RWPE1 (cell line): Measurements from ENCODE around the gene GPAT3.

Experiments used
- CTCF ChIA-PET: fragments of 350-600 bp; sonication (Branson Sonifier 250); formaldehyde crosslinking; extraction: SDS; loops from one replicate; lab custom pipeline; 2021; lab: Yijun Ruan, JAX
- POLR2A ChIA-PET: fragments of 400-600 bp; formaldehyde crosslinking; extraction: SDS; loops from one replicate; lab custom pipeline; 2020; ENCODE audit warnings: antibody characterized with exemption; ENCODE audit not compliant: low non-redundant PET; lab: Yijun Ruan, JAX
- DNase-seq: peaks from one replicate; pipeline ENCODE4 v3.0.0; 2012; ENCODE audit warnings: low spot score
- H3K27ac ChIP-seq: fragments of 450-650 bp; 2 replicates; pipeline ENCODE4 v1.5.1; 2017
- CTCF ChIP-seq: fragments of 450-650 bp; conservative IDR thresholded peaks from 2 replicates; pipeline ENCODE4 v1.5.1; 2017; ENCODE audit warnings: low read depth, mild to moderate bottlenecking

The GPAT3 gene

GRCh38 chr4:83552083-83552482, 16.2 kb downstream of the GPAT3 start:
- DNase-seq = no peak
- no peak for TF ChIP-seq CTCF
- ChIA-PET POLR2A (no interaction called here), CTCF (interaction anchor here (0.7 kb wide), 1 partner anchor 698 kb away, joined by 3 read pairs; no protein-coding TSS in a partner anchor)
- no peak overlapping the region for H3K27ac ChIP-seq

DNA sequence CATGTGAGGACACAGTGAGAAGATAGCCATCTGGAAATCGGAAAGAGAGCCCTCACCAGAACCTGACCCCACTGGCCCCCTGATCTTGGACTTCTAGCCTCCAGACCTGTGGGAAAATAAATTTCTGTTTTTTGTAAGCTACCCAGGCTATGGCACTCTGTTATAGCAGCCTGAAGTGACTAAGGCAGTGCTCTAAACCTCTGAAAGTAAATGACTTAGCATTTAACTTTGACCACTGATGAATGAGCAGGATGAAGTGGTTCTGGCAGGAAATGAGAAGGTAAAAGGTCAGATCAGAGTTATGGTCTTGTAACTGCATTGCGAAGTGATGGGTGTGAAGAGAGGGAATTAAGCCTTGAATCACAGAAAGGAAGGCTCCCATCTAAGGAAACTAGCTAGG, 17.0 kb downstream of the GPAT3 start:
- ChIA-PET POLR2A (no interaction called here), CTCF (no interaction called here)
- H3K27ac ChIP-seq = no peak overlapping the region
- TF ChIP-seq CTCF = no peak
- no peak for DNase-seq

- no peak for TF ChIP-seq CTCF
- DNase-seq = no peak
- POLR2A ChIA-PET = no interaction called here
- H3K27ac ChIP-seq = no peak overlapping the region
- CTCF ChIA-PET = no interaction called here
Measured at GRCh38 chr4:83556006-83556707, 20.2 kb downstream of the GPAT3 start.

DNA sequence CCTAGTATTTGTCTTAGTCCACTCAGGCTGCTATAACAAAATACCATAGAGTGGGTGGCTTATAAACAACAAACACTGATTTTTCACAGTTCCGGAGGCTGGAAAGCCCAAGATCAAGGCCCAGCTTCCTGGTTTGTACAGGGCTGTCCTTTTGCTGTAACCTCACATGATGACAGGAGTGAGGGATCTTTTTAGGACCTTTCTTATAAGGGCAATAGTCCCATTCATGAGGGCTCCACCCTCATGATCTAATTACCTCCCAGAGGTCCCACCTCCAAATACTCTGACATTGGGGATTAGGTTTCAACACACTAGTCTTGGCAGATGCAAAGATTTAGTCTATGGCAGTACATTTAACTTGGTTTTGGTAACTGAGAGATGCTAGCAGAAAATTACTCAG, 20.9 kb downstream of the GPAT3 start:
- no peak for DNase-seq
- H3K27ac ChIP-seq = no peak overlapping the region
- TF ChIP-seq CTCF = no peak
- ChIA-PET POLR2A (no interaction called here), CTCF (interaction anchor here (0.7 kb wide), 1 partner anchor 84 kb away, joined by 4 read pairs; no protein-coding TSS in a partner anchor)

- no peak for TF ChIP-seq CTCF
- DNase-seq = no peak
- ChIA-PET POLR2A (no interaction called here), CTCF (no interaction called here)
- no peak overlapping the region for H3K27ac ChIP-seq
Measured at GRCh38 chr4:83558059-83558653, 22.2 kb downstream of the GPAT3 start.

GRCh38 chr4:83558680-83559079, 22.8 kb downstream of the GPAT3 start:
- POLR2A ChIA-PET = no interaction called here

More at GRCh38 chr4:83558680-83559079, 22.8 kb downstream of the GPAT3 start:
- CTCF ChIA-PET = no interaction called here
- no peak for TF ChIP-seq CTCF
- DNase-seq = no peak
- no peak overlapping the region for H3K27ac ChIP-seq
